Nephron progenitor cell (in vitro differentiated cells): ENCODE measurements around the gene MGMT.

Source experiments
- DNase-seq: peaks from one replicate; pipeline ENCODE4 v3.0.0; 2021
- H3K27ac Mint-ChIP-seq: 2 replicates; pipeline ENCODE4 v1.8.0; 2021; ENCODE audit warnings: mild to moderate bottlenecking, moderate library complexity, mixed read lengths
- H3K27me3 Mint-ChIP-seq: 2 replicates; pipeline ENCODE4 v1.8.0; 2021; ENCODE audit warnings: mild to moderate bottlenecking, low read depth, mixed read lengths; ENCODE audit not compliant: poor library complexity
- H3K36me3 Mint-ChIP-seq: 2 replicates; pipeline ENCODE4 v1.8.0; 2021; ENCODE audit warnings: low read depth, mixed read lengths
- H3K4me1 Mint-ChIP-seq: 2 replicates; pipeline ENCODE4 v1.8.0; 2021; ENCODE audit warnings: mixed read lengths
- H3K4me3 Mint-ChIP-seq: 2 replicates; pipeline ENCODE4 v1.8.0; 2021; ENCODE audit warnings: mild to moderate bottlenecking, moderate library complexity, mixed read lengths
- H3K9me3 Mint-ChIP-seq: 2 replicates; pipeline ENCODE4 v1.8.0; 2021; ENCODE audit warnings: mild to moderate bottlenecking, moderate library complexity, mixed read lengths
- TF ChIP-seq, protein P1 (sequence below): fragments of 200-600 bp; sonication (generic); IDR thresholded peaks from 2 replicates; pipeline ENCODE4 v1.5.0; 2021; ENCODE audit warnings: antibody characterized with exemption

MGMT gene

GRCh38 chr10:129455625-129456024 is 11.4 kb upstream of the MGMT start:
- Mint-ChIP-seq H3K4me1 (peaks cover 19% of the 10 kb centered on the region), H3K4me3 (no peak overlapping the region), H3K9me3 (no peaks in the 10 kb centered on the region), H3K36me3 (no peaks in the 10 kb centered on the region), H3K27ac (no peak overlapping the region), H3K27me3 (peaks cover 28% of the 10 kb centered on the region)
- TF ChIP-seq, protein P1, sequence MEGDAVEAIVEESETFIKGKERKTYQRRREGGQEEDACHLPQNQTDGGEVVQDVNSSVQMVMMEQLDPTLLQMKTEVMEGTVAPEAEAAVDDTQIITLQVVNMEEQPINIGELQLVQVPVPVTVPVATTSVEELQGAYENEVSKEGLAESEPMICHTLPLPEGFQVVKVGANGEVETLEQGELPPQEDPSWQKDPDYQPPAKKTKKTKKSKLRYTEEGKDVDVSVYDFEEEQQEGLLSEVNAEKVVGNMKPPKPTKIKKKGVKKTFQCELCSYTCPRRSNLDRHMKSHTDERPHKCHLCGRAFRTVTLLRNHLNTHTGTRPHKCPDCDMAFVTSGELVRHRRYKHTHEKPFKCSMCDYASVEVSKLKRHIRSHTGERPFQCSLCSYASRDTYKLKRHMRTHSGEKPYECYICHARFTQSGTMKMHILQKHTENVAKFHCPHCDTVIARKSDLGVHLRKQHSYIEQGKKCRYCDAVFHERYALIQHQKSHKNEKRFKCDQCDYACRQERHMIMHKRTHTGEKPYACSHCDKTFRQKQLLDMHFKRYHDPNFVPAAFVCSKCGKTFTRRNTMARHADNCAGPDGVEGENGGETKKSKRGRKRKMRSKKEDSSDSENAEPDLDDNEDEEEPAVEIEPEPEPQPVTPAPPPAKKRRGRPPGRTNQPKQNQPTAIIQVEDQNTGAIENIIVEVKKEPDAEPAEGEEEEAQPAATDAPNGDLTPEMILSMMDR, result no peak
- DNase-seq, result no peak

DNA sequence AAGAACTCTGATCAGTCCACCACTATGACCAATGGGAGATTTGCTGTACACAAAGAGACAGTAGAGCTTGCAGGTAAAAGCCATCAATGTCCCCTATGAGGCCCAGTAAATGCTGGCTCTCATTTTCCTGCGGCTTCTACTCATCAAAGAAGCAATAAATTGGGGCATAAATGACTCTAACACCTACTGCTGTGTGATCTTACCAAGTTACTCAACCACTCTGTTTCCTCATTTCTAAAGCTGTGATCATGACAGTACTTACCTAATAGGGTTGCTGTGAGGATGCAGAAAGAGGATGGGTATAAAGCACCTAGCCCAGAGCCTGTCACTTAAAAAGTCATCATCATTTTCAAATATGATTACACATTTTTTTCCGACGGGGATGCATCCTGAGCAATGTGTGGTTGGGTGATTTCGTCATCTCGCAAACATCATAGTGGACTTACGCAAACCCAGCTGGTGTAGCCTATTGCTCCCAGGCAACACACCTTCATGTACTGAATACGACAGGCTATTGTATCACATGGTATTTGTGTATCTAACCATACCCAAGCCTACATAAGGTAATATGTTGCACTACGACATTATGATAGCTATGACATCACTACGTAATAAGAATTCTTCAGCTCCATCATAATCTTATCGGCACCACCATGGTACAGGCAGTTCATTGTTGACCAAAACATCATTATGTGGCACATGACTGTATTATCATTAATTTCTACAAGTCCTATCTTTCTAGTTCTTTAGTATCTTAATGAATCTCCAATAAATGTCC is 7.1 kb upstream of the MGMT start:
- peaks cover 19% of the 10 kb centered on the region for H3K4me1 Mint-ChIP-seq

DNA sequence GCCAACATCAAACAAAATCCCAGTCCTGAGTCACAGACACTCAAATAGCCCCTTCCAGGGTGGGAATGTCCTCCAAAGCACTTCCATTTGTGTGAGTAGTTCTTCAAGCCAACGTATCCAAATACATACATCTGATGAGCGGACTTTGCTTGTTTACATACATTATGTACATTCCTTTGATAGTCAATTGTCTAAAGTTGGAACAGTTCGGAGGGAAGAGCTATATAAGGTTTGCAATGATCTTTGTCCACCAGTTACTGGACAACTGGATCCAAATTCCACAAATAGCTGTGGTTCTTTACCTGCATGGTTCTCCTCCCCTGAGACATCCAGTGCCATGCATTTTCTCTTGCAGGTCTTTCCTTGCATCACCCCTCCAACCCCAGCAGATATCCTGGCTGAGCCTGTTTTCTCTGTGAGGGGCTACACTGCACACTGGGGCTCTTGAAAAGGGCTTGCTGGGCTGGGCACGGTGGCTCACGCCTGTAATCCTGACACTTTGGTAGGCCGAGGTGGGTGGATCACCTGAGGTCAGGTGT is 4.7 kb upstream of the MGMT start:
- H3K4me1 Mint-ChIP-seq, result peaks cover 6% of the 10 kb centered on the region
- no peaks in the 10 kb centered on the region for H3K9me3 Mint-ChIP-seq
- no peaks in the 10 kb centered on the region for H3K36me3 Mint-ChIP-seq
- no peak overlapping the region for H3K4me3 Mint-ChIP-seq
- TF ChIP-seq, protein P1, result no peak
- no peak for DNase-seq
- peaks cover 16% of the 10 kb centered on the region for H3K27me3 Mint-ChIP-seq
- no peak overlapping the region for H3K27ac Mint-ChIP-seq

More for the DNA sequence above, 7.1 kb upstream of the MGMT start:
- Mint-ChIP-seq H3K27me3 (peaks cover 16% of the 10 kb centered on the region), H3K27ac (no peak overlapping the region), H3K4me3 (no peak overlapping the region), H3K9me3 (no peaks in the 10 kb centered on the region), H3K36me3 (no peaks in the 10 kb centered on the region)
- TF ChIP-seq, protein P1, result no peak
- DNase-seq, result no peak

DNA sequence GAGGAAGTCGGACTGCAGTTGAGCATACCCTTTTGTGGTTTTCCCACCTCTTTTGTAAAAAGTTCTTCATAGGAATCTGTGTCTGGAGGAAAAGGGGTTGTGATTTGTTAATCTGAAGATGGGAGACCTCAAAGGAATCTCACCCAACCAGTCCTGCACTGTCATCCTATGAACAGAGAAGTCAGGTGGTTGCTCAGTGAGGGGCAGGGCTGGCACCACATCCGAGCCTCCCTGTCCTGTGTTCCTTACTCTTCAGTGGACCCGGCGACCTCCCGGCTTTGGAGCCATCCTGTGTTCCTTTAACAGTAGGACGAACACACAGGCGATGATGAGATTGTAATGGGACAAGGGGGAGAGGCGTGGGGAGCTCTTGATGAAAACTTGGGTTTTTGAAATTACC is 2.8 kb upstream of the MGMT start:
- TF ChIP-seq, protein P1, result no peak
- H3K36me3 Mint-ChIP-seq, result no peaks in the 10 kb centered on the region
- peaks cover 8% of the 10 kb centered on the region for H3K27me3 Mint-ChIP-seq
- no peak overlapping the region for H3K4me3 Mint-ChIP-seq
- H3K27ac Mint-ChIP-seq, result no peak overlapping the region
- no peak for DNase-seq
- H3K4me1 Mint-ChIP-seq, result peaks cover 8% of the 10 kb centered on the region
- H3K9me3 Mint-ChIP-seq, result no peaks in the 10 kb centered on the region

DNA sequence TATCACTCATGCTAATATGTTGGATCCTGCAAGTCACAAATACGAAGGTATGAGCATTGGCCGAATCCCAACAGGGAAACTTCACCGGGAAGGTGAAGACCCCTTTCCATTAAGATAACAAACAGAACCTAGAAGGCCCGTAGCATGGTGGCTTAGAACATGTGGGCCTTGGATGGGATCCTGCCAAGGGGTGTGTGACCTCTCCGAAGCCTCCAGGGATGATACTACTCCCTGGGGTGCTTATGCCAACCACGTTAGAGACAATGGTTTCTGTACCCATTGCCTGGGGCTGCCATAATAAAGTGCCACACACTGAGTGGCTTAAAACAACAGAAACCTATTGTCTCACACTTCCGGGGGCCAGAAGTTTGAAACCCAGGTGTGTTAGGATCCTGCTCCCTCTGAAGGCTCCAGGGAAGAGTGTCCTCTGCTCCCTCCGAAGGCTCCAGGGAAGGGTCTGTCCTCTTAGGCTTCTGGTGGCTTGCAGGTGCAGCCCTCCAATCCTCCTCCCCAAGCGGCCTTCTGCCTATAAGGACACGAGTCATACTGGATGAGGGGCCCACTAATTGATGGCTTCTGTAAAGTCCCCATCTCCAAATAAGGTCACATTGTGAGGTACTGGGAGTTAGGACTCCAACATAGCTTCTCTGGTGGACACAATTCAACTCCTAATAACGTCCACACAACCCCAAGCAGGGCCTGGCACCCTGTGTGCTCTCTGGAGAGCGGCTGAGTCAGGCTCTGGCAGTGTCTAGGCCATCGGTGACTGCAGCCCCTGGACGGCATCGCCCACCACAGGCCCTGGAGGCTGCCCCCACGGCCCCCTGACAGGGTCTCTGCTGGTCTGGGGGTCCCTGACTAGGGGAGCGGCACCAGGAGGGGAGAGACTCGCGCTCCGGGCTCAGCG is 992 bp upstream of the MGMT start:
- Mint-ChIP-seq H3K36me3 (peaks cover 10% of the 10 kb centered on the region), H3K4me1 (peaks cover 15% of the 10 kb centered on the region), H3K4me3 (no peak overlapping the region), H3K27me3 (peaks cover 10% of the 10 kb centered on the region), H3K27ac (no peak overlapping the region), H3K9me3 (no peaks in the 10 kb centered on the region)
- no peak for DNase-seq
- TF ChIP-seq, protein P1, result no peak
